CD4-positive, alpha-beta T cell treated with Interleukin-4 for 1 hour (primary cell): ENCODE measurements around the gene FANCC.

Experiments
- DNase-seq, 2 donors: peaks; one replicate each; pipeline ENCODE4 v3.0.0-alpha.2; 2020 to 2022

The FANCC gene, protein sequence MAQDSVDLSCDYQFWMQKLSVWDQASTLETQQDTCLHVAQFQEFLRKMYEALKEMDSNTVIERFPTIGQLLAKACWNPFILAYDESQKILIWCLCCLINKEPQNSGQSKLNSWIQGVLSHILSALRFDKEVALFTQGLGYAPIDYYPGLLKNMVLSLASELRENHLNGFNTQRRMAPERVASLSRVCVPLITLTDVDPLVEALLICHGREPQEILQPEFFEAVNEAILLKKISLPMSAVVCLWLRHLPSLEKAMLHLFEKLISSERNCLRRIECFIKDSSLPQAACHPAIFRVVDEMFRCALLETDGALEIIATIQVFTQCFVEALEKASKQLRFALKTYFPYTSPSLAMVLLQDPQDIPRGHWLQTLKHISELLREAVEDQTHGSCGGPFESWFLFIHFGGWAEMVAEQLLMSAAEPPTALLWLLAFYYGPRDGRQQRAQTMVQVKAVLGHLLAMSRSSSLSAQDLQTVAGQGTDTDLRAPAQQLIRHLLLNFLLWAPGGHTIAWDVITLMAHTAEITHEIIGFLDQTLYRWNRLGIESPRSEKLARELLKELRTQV

DNA sequence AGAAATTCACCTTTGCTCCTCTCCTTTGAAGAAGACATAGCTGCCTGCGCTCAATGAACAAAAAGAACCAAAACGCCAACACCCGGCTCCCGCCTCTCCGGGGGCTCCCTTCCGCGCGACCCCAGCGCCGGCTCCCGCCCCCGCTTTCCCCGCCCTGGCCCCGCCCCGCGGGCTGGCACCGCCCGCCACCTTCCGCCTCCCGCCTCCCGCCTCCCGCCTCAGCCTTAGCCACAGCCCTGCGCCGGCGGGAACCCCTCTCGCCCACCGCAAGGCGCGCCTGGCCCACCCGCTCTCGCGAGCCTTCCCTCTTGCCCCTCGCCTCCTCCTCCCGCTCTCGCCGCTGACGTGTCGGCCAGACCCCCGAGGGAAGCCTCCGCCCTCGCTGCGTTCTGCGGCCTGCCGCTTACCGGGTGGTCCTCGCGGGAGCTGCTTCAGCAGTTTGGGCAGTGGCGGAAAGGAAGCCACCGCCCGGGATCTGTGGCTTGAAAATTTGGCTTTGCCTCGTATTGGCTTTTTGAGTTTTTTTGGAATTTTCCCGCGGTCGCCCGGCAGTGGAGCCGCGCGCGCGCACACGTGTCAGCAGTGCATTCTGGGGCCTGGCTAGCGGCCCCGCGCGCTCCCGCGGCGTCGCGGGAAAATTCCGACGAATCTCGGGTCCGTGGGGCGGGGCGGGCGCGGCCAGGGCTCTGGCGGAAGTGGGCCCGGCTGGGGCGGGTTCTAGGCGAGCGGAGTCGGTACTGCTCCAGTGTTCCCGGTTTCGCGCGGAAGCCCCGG, at the start of gene FANCC:
FANCC (minus strand) TSS at position 591 of the 774 bp plus-strand sequence. CDS start 68,418 bp downstream, outside the sequence.
- peak; percentile 85 to 86 for DNase-seq

DNA sequence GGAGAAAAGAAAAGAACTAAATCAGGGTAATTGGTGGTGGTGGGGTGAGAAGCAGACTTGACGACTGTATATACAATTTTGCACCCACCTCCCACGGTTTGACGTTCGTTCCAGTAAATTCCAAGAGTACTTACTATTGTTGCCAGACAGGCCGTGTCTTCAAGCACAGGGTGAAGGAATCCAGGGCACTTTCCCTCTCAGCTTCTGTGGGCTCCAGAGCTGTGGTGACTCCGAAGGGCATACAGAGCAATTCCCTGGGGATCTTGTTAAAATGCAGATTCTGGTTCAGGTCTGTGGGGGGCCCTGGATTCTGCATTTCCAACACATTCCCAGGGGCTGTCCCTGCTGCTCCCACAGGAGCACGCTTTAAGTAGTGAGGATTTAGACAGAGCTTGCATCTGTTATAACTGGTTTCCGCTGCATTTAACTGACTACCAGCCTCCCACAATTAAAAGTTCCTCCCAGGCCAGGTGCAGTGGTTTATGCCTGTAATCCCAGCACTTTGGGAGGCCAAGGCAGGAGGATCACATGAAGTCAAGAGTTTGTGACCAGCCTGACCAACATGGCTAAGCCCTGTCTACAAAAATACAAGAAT, 49.3 kb upstream of the FANCC start:
- DNase-seq = no peak

DNA sequence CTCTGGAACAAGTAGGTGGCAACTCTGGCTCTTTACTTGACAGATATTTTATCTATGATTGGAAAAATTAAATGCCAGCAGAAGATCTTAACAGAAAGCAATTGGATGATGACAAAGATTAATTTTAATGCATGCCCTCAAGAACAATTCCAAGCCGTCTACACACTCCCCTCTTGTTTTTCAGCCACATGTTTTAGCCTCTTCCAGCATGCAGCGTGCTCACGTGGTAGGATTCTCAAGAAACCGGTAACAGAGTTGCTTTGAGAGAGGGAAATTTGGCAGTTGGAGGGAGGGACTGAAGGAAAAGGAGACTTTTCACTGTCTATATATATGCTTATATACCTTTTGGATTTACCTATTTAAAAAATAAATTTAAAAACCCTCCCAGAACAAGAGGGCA, 48.3 kb upstream of the FANCC start:
- DNase-seq = no peak

DNA sequence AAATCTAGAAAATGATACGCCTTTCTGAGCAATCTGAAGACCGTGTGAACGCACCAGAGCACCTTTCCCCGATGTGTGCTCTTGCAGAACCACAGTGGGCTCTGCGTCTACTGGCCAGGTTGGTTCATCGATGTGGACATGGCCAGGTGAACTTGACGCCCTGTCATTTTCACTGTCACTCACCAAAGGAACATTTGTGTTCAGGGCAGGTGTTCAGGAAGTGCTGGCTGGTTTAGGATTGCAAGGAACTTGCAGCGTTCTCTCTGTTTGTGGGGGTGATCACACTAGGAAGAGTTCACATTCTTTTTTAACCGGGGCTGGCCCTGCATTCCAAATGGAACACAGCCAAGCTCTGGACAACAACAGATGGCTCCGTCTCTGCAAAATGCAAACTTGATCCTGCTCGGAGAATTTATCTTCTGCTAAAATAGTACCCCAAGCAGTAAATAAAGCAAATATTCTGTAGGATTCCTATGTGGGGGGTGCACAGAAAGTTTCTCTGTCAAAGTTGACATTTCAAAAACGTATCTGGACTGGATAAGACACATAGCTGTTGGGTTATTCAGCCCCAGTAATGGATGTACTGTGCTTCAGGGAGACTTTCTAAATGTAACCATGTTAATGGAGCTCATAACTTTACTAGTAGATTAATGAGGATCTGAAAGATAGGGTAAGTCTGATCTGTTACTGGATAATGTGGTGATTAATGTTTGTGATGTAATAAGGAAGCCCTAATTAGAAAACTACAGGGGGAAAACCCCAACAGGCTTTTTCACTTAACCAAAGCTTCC, 45.7 kb upstream of the FANCC start:
- no peak for DNase-seq

DNA sequence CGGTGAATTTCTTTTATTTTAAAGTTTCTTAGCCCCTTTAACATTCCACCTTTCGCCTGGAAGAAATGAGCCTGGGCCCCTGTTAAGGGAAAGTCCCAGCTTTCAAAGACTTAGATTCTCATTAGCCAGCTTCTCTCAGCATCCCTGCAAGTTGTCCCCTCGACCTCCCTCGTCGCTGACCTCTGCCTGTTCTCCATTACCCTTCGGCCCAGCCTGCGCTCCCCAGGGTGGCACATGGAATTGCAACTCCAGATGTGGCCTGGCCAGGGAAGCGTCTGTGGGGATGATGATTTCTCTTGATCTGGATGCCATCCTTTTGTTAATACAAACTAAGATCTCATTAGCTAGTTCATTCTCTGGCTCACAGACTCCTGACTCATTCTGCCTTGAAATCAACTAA, 43.4 kb upstream of the FANCC start:
- no peak for DNase-seq

DNA sequence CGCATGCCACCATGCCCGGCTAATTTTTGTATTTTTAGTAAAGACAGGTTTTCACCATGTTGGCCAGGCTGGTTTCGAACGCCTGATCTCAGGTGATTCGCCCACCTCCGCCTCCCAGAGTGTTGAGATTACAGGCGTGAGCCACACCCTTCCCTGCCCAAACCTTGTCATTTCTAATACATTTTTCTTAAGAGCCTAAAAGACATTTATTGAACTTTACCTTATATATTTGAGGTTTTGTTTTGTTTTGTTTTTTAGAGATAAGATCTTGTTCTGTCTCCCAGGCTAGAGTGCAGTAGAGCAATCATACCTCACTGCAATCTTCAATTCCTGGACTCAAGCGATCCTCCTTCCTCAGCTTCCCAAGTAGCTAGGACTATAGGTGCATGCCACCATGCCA, 39.8 kb upstream of the FANCC start:
- DNase-seq = no peak

DNA sequence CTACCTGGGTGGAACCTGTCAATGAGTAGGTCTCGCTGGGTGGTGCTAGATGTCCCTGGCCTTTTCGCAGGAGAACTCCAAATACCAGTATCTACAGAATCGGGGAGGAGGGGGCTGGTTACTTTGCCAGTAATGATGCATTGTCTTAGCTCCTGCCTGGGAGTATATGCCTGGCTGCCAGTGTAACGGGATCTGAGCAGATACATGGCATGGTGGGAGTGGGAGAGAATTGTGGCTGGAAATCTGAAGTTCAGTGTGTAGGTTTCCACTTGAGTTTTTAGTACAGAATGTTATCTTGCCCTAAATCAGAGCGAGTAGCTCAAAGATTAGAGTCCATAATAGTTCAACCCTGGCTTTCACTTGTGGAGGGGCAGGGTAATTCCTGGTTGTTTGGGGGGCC, 38.0 kb upstream of the FANCC start:
- DNase-seq = no peak

DNA sequence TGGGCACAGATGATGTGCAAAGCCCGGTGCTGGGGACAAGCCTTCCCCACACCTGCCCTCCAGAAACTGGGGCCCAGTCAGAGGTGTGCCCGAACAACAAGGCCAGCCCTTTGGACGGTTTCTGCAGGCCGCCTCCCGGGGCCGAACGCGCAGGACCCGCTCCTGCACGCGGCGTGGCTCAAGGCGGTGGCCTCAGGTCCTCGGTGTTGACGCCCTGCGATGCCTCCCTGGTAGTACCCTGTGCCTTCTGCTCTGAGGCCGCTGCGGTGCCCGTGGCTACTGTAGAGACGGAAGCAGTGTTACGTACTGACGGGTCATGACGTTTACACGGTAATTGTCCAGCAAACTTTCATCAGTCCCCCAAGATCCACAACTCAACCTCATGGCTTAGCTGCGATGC, 33.5 kb upstream of the FANCC start:
- DNase-seq = no peak

DNA sequence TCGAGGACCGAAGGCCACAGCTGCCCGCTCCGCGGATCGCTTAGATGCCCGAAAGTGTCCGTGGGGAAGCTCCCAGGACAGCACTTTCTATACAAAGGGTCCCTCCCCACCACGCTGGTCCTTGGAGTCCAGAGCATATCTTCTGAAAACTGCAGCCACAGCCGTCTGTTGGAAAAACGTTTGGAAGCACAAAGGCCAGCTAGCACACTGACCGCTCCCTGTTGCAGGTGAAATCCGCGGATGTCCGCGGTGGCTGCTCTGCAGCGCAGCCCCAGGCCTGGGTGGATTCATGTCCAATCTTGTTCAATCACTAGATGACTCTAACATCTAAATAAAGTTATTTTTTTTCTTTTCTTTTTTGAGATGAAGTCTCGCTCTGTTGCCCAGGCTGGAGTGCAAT, 32.8 kb upstream of the FANCC start:
- no peak for DNase-seq

DNA sequence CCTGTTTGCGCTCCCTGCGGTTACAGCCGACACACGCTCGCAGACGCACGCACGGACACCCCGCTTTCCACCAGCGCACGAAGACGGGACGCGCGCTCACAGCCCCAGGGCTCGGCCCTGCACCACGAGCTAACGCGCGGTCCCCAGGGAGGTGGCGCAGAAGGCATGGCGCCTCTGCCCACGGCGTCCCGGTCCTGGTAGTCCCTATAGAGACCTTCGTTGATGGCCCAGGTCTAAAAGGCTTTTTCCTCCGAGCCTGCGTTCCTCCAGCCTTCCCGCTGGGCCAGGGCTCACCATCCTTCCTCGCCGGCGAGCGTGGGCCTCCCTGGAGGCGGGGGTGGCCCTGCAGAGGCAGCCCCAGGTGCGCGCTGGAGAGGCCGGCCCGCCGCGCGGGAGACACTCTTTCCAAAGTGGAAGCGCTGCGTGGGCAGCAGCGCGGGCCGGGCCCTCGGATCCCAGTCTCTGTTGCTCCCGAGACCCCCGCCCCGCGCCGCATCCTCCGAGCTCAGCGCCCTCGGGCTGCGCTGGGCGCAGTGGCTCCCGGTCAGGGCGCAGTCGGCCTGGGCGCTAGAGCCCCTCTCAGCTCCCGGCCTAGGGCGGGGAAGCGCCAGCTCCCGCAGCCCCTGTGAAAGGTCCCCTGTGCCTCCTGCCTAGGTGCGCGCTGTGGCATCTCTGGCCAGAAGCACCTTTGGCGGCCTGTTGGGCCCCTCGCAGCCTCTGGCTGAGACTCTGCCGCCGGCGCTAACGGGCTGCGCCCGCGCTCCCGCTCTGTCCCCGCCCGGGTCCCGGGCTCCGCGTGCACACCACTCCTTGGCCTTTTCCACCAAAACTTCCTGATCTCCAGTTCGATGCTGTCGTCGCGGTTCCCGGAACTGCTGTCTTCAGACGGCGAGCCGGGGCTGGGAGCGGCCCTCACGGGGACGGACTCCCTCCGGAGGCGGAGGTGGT, 31.9 kb upstream of the FANCC start:
- DNase-seq = no peak

DNA sequence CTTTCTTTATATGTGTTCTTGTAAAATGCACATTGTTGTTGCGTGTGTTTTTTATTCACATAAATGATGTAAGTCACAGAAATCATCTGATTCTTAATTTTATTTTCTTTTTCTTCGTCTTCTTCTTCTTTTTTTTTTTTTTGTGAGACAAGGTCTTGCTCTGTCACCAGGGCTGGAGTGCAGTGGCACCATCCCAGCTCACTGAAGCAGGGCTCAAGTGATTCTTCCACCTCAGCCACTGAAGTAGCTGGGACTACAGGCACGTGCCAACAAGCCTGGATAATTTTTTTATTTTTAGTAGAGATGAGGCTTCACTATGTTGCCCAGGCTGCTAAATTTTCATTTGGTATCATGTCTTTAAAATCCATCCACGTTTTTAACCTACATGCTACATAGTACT, 28.5 kb upstream of the FANCC start:
- no peak for DNase-seq

DNA sequence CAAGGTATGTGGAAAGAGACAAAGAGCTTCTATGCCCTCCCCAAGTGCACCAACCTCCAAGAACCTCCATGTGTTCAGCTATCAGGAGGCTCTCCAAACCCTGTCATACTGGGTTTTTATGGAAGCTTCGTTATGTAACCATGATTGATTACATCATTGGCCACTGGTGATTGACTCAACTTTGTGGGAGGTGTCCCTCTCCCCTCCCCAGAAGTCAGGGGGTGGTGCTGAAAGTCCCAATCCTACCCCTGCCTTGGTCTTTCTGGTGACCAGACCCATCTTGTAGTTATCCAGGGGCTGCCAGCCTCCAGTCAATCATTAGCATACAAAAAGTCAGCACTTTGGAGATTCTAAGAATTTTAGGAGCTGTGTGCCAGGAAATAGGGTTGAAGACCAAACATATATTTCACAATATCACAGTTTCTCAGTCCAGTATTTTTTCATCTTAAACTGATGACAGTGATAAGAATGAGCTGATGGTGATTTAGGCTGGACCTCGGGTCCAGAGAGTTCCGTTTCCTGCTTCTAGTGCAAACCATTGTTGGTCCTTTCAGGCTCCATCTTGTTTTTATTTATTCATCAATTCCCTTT, 27.3 kb upstream of the FANCC start:
- DNase-seq = no peak

DNA sequence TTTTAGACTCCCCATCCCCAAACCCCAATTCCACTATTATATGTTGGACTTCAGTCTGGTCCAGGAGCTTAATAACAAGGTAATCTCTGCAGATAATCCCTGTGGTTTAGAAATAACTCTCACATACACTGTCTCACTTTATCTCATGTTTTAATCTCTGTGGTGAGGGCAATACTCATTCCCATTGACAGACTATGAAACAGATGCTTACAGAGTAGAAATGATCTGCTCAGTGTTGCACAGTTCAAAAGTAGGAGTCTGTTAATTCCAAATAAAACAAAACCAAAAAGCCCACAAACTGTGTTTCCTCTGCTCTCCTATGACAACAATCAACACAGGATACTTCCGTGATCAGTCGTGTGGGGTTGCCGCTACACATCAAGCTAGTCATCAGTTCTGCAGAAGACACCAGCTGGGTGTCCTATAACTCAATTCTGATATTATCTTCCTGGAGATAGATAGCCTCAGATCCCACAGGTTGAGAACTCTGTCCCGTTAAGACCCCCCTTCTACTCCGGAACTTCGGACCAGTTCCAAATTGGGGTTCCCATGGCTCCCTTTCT, 26.3 kb upstream of the FANCC start:
- DNase-seq = peak in 1 of 2 donors; percentile 3

DNA sequence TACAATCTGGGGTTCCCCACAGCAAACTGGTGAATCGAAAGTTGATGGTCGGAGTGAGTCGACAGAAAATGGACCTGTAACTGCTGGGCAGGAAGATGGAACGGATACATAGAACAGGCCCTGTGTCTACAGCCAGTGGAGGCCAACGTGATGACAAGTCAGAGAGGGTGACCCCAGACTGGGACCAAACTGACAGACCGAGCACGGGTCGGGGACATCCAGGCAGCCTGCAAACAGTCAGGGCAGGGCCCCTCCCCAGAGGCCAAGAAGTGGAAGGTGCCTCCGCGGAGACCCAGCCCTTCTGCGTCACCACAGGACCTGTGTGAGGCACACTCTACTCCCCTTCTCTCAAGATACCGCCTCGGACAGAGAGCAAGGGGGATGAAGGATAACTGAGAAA, 25.1 kb upstream of the FANCC start:
- DNase-seq = no peak

DNA sequence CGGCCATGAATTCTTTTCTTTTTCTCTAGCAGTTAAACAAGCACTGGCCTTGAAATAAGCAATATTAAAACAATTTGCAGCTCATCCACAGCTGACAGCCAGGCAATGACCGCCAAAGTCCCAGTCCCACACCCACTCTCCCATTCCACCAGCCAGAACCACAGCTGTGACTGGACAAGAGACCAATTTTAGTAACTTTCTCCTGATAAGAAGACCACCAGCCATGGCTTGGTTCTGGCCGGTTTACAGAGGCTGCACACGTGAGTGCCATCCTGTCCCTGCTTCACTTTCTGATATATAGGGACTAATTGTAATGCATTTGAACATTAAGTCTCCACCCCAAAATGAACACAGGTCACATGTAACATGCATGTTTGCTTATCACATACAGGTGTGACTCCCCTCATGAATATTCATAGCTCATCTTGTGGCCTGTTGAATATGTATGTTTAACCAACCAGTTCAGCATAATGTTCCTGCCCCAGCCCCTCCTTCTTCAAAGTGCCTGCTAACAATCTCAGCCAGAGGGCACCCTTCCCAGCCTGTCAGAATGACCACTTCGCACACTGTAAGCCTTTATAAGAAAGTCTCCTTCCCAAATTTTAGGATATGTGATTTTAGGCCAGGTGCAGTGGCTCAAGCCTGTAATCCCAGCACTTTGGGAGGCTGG, 23.9 kb upstream of the FANCC start:
- no peak for DNase-seq

DNA sequence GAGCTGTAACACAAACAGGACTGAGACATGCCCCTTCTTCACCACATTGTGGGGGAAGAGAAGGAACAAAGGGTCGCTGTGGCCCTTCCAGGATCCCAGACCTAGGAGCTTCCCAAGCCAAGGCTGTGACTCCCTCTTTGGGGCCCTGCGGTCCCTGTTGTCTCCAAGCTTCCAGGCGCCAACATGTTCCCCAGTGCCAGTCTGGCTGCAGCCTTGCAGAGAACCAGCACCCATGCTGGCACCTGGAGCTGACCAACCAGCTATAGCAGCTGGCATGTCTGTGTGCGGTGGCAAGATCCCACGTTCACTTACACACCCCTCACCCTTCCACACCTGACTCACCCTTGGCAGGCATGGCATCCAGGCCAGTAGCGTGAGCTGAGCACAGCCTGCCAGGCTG, 20.7 kb upstream of the FANCC start:
- DNase-seq = no peak

DNA sequence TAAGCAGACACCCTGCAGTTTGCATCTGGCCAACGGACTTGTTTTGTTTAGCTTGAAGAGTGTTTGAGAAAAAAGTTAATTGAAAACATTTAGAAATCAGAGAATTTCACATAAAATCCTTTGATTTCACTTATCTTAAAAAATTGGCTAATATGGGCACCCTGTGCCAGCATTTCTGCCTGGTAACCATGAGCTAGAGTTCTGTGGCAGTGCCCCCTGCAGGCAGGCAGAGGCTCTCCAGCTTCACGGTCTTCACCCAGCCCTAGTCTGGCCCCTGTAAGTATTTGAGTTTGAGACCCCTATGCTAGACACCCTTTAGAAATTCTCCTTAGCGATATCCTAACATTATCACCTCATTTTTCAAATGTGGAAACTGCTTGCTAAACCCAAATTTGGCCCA, 18.8 kb upstream of the FANCC start:
- DNase-seq = peak; percentile 13 to 16

DNA sequence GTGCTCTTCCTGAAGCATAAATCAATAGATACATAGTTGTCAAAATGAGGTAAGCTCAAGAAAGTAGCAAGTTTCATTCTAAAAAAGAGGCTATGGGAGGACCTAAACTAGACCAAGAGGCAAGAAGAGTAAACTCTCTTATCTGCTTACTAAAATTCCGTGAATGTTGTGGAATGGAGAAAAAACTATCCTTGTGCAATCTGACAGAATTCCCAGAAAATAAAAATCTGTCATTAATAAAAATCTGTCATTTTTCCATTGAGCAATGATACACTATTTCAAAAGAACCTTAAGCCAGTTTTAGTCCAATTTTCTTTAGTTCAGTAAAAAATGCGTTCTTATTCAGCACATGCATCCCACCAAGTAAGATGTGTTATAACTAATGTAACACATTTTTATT, 15.9 kb upstream of the FANCC start:
- DNase-seq = no peak

DNA sequence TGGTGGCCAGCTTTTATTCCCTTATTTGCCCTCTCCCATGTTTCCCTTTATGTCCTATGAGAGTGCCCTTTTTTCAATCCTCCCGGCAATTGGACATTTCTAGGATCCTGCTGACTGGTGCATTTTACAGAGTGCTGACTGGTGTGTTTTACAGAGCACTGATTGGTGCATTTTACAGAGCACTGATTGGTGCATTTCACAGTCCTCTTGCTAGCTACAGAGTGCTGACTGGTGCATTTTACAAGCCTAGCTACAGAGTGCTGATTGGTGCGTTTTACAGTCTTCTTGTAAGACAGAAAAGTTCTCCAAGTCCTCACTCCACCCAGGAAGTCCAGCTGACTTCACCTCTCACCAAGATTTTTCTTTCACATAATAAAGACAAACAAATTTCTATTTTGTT, 15.4 kb upstream of the FANCC start:
- DNase-seq = no peak

DNA sequence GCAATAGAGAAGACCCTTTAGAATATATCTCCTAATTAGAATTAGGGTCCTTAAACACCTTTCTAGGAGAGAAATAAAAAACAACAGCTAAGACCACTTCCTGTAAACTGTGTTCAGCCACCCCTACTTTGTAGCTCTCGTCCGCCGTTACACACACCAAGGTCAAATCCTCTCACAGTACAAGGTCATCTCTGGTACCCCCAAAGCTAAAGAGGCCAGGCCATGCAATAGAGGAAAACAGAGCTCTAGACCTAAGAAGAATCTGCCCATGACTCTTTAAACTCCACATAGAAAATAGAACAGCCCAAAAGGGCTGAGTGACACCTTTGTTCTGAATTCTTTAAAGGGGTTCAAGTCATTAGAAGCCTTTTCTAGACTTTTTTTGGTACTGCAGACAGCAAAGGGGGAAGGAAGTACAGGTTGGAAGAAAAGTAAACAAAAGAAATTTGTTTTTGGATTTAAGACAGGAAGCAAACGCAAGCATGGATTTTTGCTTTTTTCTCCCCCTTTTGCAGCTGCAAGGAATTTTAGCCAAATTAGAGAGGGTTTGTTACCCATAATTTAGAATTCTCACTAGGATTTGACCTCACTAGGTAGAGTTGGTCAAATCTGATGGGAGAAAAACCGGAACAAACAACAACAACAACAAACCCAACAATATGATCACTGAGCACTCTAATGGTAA, 13.4 kb upstream of the FANCC start:
- DNase-seq = no peak
